ENCODE data around the gene LRRC8D.
"Not testable (repeated sequence)": the region's sequence is repeated elsewhere in the genome, so short reads cannot be mapped to it uniquely, and the experiment has no call there.

Gene LRRC8D

DNA sequence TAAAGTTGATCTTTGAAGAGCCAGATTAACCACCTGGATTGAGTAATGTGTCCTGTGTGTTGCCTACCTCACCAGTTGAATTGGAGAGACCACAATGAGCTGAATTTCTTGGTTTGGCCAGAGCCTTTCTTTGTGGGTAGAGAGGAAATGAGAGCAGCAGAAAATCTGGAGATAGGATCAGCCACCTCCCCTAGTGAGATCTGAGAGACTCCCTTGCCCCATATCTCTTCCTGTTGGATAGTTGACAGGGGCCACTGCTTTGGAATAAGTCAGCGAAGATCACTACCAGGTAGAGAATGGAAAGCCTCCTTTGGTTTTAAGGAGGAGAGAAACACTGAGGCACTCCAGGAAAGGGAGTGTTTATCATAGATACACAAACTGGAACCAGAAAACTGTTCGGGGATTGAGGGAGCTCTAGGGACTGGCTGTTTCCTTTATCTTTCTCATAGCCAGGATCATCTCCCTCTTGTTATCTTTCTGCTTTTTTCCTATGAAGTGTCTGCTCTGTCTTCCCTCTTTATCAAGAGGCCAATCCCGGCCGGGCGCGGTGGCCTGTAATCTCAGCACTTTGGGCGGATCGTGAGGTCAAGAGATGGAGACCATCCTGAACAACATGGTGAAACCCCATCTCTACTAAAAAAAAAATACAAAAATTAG is 152.8 kb downstream of the LRRC8D start:
- no peak for DNase-seq (ENCODE audit: low read depth)
- TF ChIP-seq, protein P1, sequence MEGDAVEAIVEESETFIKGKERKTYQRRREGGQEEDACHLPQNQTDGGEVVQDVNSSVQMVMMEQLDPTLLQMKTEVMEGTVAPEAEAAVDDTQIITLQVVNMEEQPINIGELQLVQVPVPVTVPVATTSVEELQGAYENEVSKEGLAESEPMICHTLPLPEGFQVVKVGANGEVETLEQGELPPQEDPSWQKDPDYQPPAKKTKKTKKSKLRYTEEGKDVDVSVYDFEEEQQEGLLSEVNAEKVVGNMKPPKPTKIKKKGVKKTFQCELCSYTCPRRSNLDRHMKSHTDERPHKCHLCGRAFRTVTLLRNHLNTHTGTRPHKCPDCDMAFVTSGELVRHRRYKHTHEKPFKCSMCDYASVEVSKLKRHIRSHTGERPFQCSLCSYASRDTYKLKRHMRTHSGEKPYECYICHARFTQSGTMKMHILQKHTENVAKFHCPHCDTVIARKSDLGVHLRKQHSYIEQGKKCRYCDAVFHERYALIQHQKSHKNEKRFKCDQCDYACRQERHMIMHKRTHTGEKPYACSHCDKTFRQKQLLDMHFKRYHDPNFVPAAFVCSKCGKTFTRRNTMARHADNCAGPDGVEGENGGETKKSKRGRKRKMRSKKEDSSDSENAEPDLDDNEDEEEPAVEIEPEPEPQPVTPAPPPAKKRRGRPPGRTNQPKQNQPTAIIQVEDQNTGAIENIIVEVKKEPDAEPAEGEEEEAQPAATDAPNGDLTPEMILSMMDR (IDR thresholded peaks at IDR 0.05; ENCODE audit: low read depth, low read length, missing control alignments): no peak
- H3K4me3 ChIP-seq (ENCODE audit: low read depth, low read length): no peak overlapping the region

DNA sequence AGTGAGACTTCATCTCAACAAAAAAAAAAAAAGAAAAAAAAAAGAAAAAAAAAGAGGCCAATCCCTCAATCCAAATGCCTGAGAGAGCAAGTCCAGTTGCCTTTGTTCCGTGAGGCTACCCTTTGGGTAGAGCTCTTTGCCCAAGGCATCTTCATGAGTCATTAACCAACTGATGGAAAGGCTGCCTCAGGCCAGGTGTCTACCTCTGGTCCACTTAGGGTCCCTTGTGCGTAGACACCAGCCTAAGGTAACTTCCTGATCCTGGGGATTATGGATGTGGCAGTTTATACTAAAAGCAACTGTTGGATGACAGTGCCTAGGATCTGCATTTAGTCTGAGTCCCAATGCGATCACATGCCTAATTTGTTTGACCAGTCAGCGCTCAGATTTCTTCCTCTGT is 153.4 kb downstream of the LRRC8D start:
- DNase-seq (ENCODE audit: low read depth): no peak
- H3K4me3 ChIP-seq (ENCODE audit: low read depth, low read length): no peak overlapping the region
- TF ChIP-seq, protein P1 (IDR thresholded peaks at IDR 0.05; ENCODE audit: low read depth, low read length, missing control alignments): no peak

DNA sequence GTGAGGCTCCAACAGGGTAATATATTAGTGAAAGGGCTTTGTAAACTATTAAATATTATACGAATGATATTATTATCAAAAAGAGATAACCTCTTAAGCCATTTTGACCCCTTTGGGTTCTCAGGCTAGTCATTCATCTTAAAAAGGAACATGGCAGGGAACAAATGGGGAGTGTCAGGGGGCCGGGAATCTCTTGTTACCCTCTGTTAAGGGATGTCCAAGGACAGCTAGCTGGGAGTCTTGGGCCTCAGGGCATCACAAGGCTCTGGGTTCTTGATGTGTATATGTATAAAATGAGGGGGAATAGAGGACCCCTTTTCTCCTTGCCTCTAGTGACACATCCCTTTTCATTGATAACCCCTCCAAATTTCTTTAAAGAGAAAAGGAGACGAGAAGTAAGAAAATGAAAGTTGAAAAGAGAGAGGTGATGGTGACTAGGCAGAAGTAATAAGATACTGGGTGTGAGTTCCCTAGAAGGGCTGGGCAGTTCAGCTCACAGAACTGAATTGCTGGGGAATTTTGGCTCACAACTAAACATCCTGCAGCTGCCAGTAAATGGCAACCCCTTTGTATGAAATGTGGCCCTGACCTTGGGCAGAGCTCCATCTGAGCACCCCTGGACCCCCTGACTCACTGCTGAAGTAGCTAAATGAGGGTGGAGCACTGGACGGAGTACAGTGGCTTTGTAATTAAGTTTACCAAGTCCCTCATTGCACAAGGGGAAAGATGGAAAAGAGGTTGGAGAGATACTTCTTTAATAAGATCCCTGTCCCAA is 154.1 kb downstream of the LRRC8D start:
- TF ChIP-seq, protein P1 (IDR thresholded peaks at IDR 0.05; ENCODE audit: low read depth, low read length, missing control alignments): no peak
- H3K4me3 ChIP-seq (ENCODE audit: low read depth, low read length): no peak overlapping the region
- no peak for DNase-seq (ENCODE audit: low read depth)

DNA sequence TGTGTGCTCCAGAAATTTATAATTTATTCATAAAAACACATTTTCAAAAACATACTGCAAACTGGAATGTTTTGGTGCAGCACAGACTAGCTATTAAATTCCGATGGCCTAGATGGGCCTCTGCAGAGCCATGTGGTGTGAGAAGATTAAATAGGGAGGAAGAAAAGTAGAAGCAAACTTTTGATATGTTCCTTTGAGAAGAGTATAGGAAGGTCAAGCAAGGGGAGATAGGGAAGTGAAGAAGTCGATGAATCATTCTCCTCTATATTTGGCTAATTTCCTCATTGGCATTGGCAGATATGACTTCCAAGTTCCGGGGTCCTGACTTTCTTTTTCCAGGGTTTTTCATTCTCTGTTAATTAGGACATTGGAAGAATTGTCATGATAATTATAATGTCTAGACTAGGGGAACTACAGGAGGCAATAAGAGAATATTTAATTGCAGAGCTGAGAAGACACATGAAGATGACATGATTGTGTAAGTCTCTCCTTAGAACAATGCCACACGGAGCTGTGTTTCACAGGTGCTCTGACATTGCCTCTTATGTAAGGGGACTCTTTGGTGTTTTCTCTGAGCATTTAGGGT is 154.8 kb downstream of the LRRC8D start:
- no peak overlapping the region for H3K4me3 ChIP-seq (ENCODE audit: low read depth, low read length)
- DNase-seq (ENCODE audit: low read depth): no peak
- TF ChIP-seq, protein P1 (IDR thresholded peaks at IDR 0.05; ENCODE audit: low read depth, low read length, missing control alignments): no peak

DNA sequence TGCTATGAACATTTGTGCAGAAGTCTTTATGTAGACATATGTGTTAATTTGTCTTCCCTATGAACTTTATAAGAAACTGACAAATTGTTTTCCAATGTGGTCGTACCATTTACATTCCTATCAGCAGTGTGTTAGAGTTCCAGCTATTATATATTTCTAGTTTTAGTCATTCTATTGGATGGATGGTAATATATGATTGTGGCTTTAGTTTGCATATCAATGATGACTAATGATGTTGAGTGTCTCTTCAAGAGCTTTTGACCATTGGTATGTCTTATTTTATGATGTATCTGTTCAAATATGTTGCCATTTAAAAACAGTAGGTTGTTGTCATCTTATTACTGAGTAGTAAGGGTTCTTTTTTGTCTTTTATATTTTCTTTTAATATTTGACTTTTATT is 157.9 kb downstream of the LRRC8D start:
- TF ChIP-seq, protein P1 (IDR thresholded peaks at IDR 0.05; ENCODE audit: low read depth, low read length, missing control alignments): no peak
- no peak overlapping the region for H3K4me3 ChIP-seq (ENCODE audit: low read depth, low read length)
- no peak for DNase-seq (ENCODE audit: low read depth)

DNA sequence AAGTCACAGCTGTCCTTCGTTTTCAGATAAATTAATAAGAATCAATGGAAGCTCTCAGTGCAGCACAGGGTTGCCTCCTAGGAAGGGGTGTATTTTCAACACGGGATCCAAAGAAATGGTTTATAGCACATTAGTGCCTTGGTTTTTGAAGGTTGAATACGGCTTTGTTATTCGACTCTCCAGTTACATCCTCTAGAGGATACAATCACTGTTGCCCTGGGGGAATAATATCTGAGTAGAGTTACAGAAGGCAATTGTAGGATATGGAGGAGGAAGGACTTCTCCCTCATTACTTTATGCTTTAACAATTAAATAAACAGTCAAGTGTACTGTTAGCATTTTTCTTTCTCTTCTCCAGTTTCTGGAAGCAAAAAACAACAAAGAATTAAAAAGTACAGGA is 159.8 kb downstream of the LRRC8D start:
- DNase-seq (ENCODE audit: low read depth): no peak
- TF ChIP-seq, protein P1 (IDR thresholded peaks at IDR 0.05; ENCODE audit: low read depth, low read length, missing control alignments): no peak
- no peak overlapping the region for H3K4me3 ChIP-seq (ENCODE audit: low read depth, low read length)

DNA sequence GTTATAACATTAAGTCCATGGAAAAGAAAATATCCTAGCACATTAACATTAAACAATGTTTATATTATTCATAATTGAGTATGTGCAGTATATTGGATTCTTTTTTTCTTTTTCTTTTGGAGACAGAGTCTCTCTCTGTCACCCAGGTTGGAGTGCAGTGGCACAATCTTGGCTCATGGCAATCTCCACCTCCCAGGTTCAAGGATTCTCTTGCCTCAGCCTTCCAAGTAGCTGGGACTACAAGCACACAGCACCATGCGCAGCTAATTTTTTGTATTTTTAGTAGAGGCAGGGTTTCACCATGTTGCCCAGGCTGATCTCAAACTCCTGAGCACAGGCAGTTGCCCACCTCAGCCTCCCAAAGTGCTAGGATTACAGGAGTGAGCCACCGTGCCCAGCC is 162.0 kb downstream of the LRRC8D start:
- DNase-seq (ENCODE audit: low read depth); H3K4me3 ChIP-seq (ENCODE audit: low read depth, low read length): not testable (repeated sequence)

DNA sequence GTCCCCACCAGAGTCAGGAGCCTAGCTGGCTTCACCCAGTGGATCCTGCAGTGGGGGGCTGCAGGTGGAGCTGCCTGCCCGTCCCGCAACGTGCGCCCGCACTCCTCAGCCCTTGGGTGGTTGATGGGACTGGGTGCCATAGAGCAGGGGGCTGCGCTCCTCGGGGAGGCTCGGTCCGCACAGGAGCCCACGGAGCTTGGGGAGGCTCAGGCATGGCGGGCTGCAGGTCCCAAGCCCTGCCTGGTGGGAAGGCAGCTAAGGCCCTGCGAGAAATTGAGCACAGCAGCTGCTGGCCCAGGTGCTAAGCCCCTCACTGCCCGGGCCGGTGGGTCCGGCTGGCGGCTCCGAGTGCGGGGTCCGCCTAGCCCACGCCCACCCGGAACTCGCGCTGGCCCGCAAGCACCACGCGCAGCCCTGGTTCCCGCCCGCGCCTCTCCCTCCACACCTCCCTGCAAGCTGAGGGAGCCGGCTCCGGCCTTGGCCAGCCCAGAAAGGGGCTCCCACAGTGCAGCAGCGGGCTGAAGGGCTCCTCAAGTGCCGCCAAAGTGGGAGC is 163.8 kb downstream of the LRRC8D start:
- not testable (repeated sequence) for DNase-seq (ENCODE audit: low read depth); H3K4me3 ChIP-seq (ENCODE audit: low read depth, low read length)
